NB4 (cell line): Measurements from ENCODE around the gene CFAP300.

Experiments used
- DNase-seq: peaks from one replicate; pipeline ENCODE4 v3.0.0; 2010; ENCODE audit warnings: low read depth
- H3K4me3 ChIP-seq: one replicate; pipeline ENCODE4 v1.5.1; 2011; ENCODE audit warnings: mild to moderate bottlenecking, low read depth, low read length, moderate library complexity
- CTCF ChIP-seq: IDR thresholded peaks from one replicate; pipeline ENCODE4 v1.5.1; 2012; ENCODE audit warnings: low read depth, low read length
- MAX ChIP-seq: IDR thresholded peaks from 2 replicates; pipeline ENCODE4 v1.6.1; 2011; ENCODE audit warnings: low read depth, low read length
- MYC ChIP-seq: IDR thresholded peaks from 2 replicates; pipeline ENCODE4 v1.6.1; 2011; ENCODE audit warnings: low read depth, low read length
- POLR2A ChIP-seq: IDR thresholded peaks from 2 replicates; pipeline ENCODE4 v1.6.1; 2011; ENCODE audit warnings: mild to moderate bottlenecking; ENCODE audit not compliant: insufficient read length; ENCODE audit errors: extremely low read depth

Gene CFAP300

DNA sequence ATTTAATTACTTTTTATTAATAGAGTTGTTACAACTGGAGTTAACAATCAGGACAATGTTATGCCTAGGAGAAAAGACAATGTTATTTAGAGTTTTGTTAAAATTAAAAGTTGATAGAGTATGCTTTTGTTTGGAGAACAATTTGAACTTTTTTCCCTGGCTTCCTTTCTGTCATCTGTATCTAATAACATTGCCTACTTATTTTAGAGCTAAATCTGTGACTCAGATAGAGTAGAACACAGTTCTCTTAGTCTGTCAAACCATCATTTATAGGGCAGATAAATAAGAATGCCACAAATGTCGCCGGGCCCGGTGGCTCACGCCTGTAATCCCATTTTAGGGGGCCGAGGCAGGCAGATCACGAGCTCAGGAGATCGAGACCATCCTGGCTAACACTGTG, 34.1 kb downstream of the CFAP300 start:
- no peak for TF ChIP-seq CTCF
- TF ChIP-seq MYC = no peak
- TF ChIP-seq MAX = no peak
- TF ChIP-seq POLR2A = no peak
- no peak for DNase-seq
- H3K4me3 ChIP-seq = no peak overlapping the region

GRCh38 chr11:102085864-102086551, 38.8 kb downstream of the CFAP300 start:
- no peak overlapping the region for H3K4me3 ChIP-seq
- DNase-seq = no peak
- no peak for TF ChIP-seq POLR2A
- TF ChIP-seq MAX = no peak
- TF ChIP-seq MYC = no peak
- no peak for TF ChIP-seq CTCF

DNA sequence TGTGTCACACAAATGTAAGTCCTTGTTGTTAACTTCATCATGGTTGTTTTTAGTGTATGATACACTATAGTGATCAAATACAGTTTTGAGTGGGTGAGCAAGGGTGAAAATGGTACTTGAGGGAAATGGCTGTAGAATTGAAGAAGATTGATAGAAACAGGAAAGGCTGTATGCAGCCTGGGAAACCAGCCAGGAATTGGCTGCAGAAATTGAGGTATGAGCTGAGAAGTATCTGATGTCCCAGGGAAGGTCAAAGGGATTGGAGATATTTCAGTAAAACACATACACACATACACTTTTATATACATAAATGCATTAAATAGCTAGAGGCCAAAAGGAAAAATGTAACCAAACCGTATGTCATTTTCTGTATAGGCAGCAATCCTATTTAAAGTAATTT, 49.9 kb downstream of the CFAP300 start:
- no peak overlapping the region for H3K4me3 ChIP-seq
- no peak for DNase-seq
- TF ChIP-seq POLR2A (no peak), MAX (no peak), MYC (no peak), CTCF (no peak)

DNA sequence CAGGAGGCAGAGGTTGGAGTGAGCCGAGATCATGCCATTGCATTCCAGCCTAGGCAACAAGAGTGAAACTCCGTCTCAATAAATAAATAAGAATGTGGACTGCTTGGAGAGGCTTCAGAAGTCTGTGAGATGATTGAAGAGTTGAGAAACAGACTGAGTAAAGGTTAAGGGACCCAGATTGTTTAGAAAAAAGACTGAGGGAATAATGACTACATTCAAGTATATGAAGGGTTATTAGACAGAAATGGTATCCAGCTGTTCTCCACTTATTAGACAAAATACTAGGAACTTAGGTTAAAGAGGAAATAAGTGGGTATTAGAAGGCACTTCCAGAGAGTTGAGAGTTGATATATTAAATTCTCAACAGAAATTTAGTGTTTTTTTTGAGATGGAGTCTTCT, 52.5 kb downstream of the CFAP300 start:
- TF ChIP-seq CTCF (no peak), POLR2A (no peak), MAX (no peak)

GRCh38 chr11:102108734-102109440, 61.6 kb downstream of the CFAP300 start:
- no peak for TF ChIP-seq CTCF
- TF ChIP-seq POLR2A = no peak
- TF ChIP-seq MYC = no peak
- no peak for TF ChIP-seq MAX
- no peak overlapping the region for H3K4me3 ChIP-seq
- DNase-seq = no peak

More for the DNA sequence above, 52.5 kb downstream of the CFAP300 start:
- DNase-seq = no peak
- no peak overlapping the region for H3K4me3 ChIP-seq
